ENCODE results near the gene PAN2. TPM values are rescaled to one million over a fixed set of nuclear protein-coding genes. Genes with fewer than 3 reads are reported as not detected.

Gene PAN2
- total and polyA plus RNA-seq, 10 of the 15 experiments (the other 5 are each of a cell fraction or from before 2014, with no cell fraction given), result 14.4 to 61.8 (median 34.9) TPM

- FAIRE-seq, result no peak
- H3K27ac ChIP-seq (ENCODE audit: control insufficient read depth, insufficient read depth), result no peak overlapping the region
These were observed 62.8 kb downstream of the PAN2 start for GRCh38 chr12:56271031-56271430.

More at GRCh38 chr12:56271031-56271430, 62.8 kb downstream of the PAN2 start:
- CTCF ChIA-PET, result interaction anchor here (0.6 to 1.2 kb wide), 4 partner anchors 40 to 193 kb away, joined by 3 to 5 read pairs (median 4); no protein-coding TSS in a partner anchor
- ATAC-seq, result peak; percentile 26
- Histone ChIP-seq H3K4me1 (ENCODE audit: control insufficient read depth, insufficient read depth, low read length) (peaks cover 4% of the 10 kb centered on the region), H4K20me1 (ENCODE audit: control insufficient read depth, insufficient read depth) (no peaks in the 10 kb centered on the region), H3K79me2 (ENCODE audit: control insufficient read depth, insufficient read depth, low read length) (no peaks in the 10 kb centered on the region), H3K27me3 (replicated peaks in 1 of 2; ENCODE audit: control insufficient read depth in 2 of 2, insufficient read depth in 2 of 2, low read length in 1 of 2) (no peaks in the 10 kb centered on the region), H3K4me2 (ENCODE audit: control insufficient read depth, insufficient read depth) (no peak overlapping the region), H3K9ac (ENCODE audit: control insufficient read depth, insufficient read depth, low read length) (no peak overlapping the region), H3K36me3 (ENCODE audit: control insufficient read depth in 2 of 2, insufficient read depth in 2 of 2, low read length in 1 of 2) (peaks cover 14% of the 10 kb centered on the region in 2 experiments; a peak in 3 of 4 replicates), H2AFZ (ENCODE audit: control insufficient read depth, low read depth, low read length) (no peak overlapping the region), H3K4me3 (no peak overlapping the region), H3K9me3 (replicated peaks; ENCODE audit: control insufficient read depth, insufficient read depth, low read length) (no peaks in the 10 kb centered on the region)
- intact Hi-C loops (cut with micrococcal nuclease; ENCODE audit: unreplicated experiment), result no loop called here
- WGBS (ENCODE audit: insufficient coverage, insufficient replicate concordance, low lambda C conversion rate, missing lambda C conversion rate), result 7% methylated on average over 1 of the region's 1 CpG
- SMC1A ChIA-PET (ENCODE audit: uncharacterized antibody, unreplicated experiment), result interaction anchor here (1.0 to 1.2 kb wide), 2 partner anchors 16 to 67 kb away, joined by 3 to 4 read pairs; no protein-coding TSS in a partner anchor
- no peak for DNase-seq (ENCODE audit: low read depth, low spot score)
- RAD21 ChIA-PET (ENCODE audit: unreplicated experiment), result interaction anchor here (1.6 kb wide), 1 partner anchor 193 kb away, joined by 5 read pairs; no protein-coding TSS in a partner anchor
- TF ChIP-seq SP1 (IDR thresholded peaks at IDR 0.05; ENCODE audit: low read depth, low read length) (no peak), YY1 (IDR thresholded peaks at IDR 0.05; ENCODE audit: low read depth, low read length) (no peak), SKIL (IDR thresholded peaks at IDR 0.05; ENCODE audit: low read depth, poor library complexity, severe bottlenecking) (no peak), EZH2 (IDR thresholded peaks at IDR 0.05; ENCODE audit: borderline replicate concordance, control insufficient read depth, low read depth, low read length) (no peak), ZZZ3 (IDR thresholded peaks at IDR 0.05; ENCODE audit: control insufficient read depth, insufficient read length, low read depth) (no peak), MAX (IDR thresholded peaks at IDR 0.05; ENCODE audit: low read depth, low read length) (no peak), CTCF (IDR thresholded peaks at IDR 0.05 in 2 of 3, conservative IDR thresholded peaks at IDR 0.05 in 1 of 3; ENCODE audit: control insufficient read depth in 2 of 3, extremely low read depth in 1 of 3, insufficient read depth in 1 of 3, low read depth in 3 of 3, low read length in 3 of 3) (peak; percentile 43 to 62 (median 51); a peak in 5 of 6 replicates), MTA3 (IDR thresholded peaks at IDR 0.05; ENCODE audit: borderline replicate concordance, low read length) (no peak), SMC3 (IDR thresholded peaks at IDR 0.05; ENCODE audit: borderline replicate concordance, low read length) (peak; percentile 36; the same call in 1 of the 2 replicates)
- in situ Hi-C loops (cut with MboI), result no loop called here
- POLR2A ChIA-PET, result no interaction called here
- BruUV-seq (replicated peaks), result no TSS peak
